Occipital lobe (tissue), 2 donors: ENCODE results near the gene IL15. TPM values are rescaled to one million over a fixed set of nuclear protein-coding genes. Genes with fewer than 3 reads are reported as not detected.

Experiments
- DNase-seq: peaks from one replicate; lab custom pipeline; 2025; lab: John Stamatoyannopoulos, UW
- total RNA-seq: library from RNA; depleted of rRNA; stranded (reverse); fragments of >200 nt; gene quantifications from one replicate; pipeline ENCODE4 v1.2.3, GENCODE V29; 2014

IL15 gene
- total RNA-seq, 1 donor from 2014 or later, result 0.31 TPM

DNA sequence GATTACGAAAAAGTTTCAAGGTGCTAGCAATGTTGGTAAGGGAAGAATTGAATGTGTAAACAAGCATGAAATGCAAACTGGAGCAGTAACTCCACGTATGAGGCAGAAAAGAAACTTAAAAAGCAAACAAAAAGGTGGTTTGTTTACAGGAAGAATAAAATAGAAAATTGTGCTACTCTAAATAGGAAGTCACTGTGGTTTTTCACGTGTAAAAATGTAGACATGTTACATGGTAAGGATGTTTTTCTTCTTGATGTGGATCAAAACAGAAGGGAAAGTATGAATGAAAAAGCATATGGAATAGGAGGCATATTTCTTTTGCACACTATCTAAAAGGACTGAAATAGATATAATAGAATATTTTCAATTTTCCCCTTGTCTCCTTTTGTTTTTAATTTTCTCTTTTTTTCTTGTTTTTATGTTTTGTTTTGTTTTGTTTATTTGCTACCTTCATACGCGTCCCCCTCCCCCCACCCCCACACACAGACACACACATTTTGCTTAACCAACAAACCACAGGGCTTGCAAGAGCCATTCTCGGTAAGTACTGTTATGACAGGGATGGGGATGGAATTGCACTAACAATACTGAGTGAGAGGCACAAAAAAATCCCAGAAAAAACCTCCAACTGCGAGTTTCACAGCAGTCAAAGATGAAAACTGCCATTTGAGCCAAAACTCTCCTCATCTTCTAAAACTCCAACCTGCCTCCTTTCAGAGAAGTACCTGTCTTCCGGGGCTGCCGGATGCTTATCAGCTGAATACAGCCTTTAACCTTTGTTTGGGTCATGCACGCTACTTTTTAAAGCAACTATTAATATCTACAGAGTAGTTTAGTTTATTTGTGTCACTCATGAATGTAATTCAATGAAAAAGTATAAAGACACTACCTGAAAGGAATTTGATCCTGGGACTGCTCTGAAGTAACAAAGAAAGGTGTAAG lies 135.8 kb downstream of the IL15 start:
- no peak for DNase-seq

DNA sequence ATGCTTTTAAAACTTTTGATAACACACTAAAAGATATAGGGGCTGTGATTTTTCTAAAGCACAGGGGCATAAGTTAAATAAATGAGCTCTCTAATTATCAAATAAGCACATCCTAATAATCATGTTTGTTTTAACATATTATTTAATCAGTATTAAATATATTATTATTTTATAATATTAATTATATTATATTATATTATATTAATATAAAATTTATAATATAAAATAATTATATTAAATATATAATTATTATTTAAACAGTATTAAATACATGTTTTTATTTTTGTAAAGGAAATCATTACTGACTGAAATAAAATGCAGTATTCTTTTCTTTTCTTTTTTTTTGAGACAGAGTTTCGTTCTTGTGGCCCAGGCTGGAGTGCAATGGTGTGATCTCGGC lies 136.5 kb downstream of the IL15 start:
- no peak for DNase-seq

DNA sequence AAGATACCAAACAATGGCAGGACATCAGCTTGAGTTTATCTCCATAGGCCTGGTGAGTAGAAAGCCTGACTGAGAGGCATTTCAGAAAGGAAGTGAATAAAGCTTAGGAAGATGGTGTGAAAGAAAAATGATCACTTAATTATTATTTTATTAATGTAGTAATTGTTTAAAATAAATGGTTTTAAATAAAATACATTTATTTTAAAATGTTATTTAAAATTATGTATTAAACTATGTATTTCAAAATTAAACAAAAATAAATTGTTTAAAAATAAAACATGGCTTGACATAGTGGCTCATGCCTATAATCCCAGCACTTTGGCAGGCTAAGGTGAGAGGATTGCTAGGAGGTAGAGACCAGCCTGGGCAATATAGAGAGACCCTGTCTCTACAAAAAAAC lies 145.8 kb downstream of the IL15 start:
- no peak for DNase-seq
